IPS DF 6.9 (cell line): Measurements from ENCODE around the gene YPEL5.

Source experiments
- DNase-seq: peaks from one replicate; pipeline ENCODE4 v3.0.0-alpha.2; 2013; ENCODE audit warnings: low read depth, low spot score
- H3K27ac ChIP-seq: one replicate; pipeline ENCODE4 v1.5.1; 2013; ENCODE audit warnings: low read length, control low read depth
- H3K27me3 ChIP-seq: 2 replicates; pipeline ENCODE4 v1.6.1; 2013; ENCODE audit warnings: mild to moderate bottlenecking, low read length; ENCODE audit not compliant: control insufficient read depth, insufficient read depth
- H3K36me3 ChIP-seq: 2 replicates; pipeline ENCODE4 v1.6.1; 2013; ENCODE audit warnings: low read length; ENCODE audit not compliant: control insufficient read depth, insufficient read depth
- H3K4me1 ChIP-seq: 2 replicates; pipeline ENCODE4 v1.6.1; 2013; ENCODE audit warnings: low read length; ENCODE audit not compliant: control insufficient read depth, insufficient read depth
- H3K4me3 ChIP-seq: 2 replicates; pipeline ENCODE4 v1.5.1; 2013; ENCODE audit warnings: mild to moderate bottlenecking, low read length
- H3K9me3 ChIP-seq: 2 replicates; pipeline ENCODE4 v1.6.1; 2013; ENCODE audit warnings: low read length, inconsistent platforms; ENCODE audit not compliant: control insufficient read depth, insufficient read depth
- WGBS: extraction: QIAGEN DNeasy Blood & Tissue Kit; methylation state at CpG from one replicate; pipeline ENCODE4 v1.1.7; 2013; ENCODE audit warnings: mixed read lengths, missing lambda C conversion rate; ENCODE audit not compliant: insufficient read length, insufficient coverage; 5-methylcytosine and 5-hydroxymethylcytosine counted together

Gene YPEL5

DNA sequence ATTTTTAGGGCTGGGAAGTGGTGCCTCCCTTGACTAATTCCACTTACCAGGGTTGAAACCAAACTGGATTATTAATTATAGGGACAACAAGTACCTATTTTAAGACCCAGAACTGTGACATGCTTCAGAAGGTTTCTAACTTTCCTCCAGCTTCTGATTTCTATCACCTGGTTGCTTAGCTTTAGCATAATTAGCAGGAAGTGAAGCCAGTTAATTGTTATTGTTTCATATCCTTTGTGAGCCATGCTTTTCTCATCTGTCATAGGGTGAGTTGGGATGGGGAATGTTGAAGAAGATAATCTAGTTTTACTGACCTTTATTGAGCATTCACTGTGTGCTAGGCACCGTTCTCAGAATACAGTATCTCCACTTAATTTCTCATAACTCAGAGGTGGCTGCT is 3.2 kb downstream of the YPEL5 start:
- no peaks in the 10 kb centered on the region for H3K36me3 ChIP-seq

GRCh38 chr2:30150786-30151185 is 4.0 kb downstream of the YPEL5 start:
- Histone ChIP-seq H3K9me3 (no peaks in the 10 kb centered on the region), H3K27ac (no peak overlapping the region), H3K27me3 (no peaks in the 10 kb centered on the region), H3K4me3 (no peak overlapping the region), H3K4me1 (peaks cover 2% of the 10 kb centered on the region; the same call in 1 of the 2 replicates), H3K36me3 (no peaks in the 10 kb centered on the region)
- DNase-seq, result no peak
- WGBS, result no CpG with 5 or more reads among the region's 4 CpGs

More for the DNA sequence above, 3.2 kb downstream of the YPEL5 start:
- DNase-seq, result no peak
- Histone ChIP-seq H3K9me3 (no peaks in the 10 kb centered on the region), H3K4me1 (peaks cover 2% of the 10 kb centered on the region; the same call in 1 of the 2 replicates), H3K4me3 (no peak overlapping the region), H3K27ac (no peak overlapping the region), H3K27me3 (no peaks in the 10 kb centered on the region)
- WGBS, result no CpG with 5 or more reads among the region's 1 CpG

- Histone ChIP-seq H3K4me3 (no peak overlapping the region), H3K4me1 (peaks cover 2% of the 10 kb centered on the region; the same call in 1 of the 2 replicates), H3K27me3 (no peaks in the 10 kb centered on the region), H3K36me3 (no peaks in the 10 kb centered on the region), H3K9me3 (no peaks in the 10 kb centered on the region), H3K27ac (no peak overlapping the region)
- no peak for DNase-seq
- no CpG with 5 or more reads among the region's 1 CpG for WGBS
These were observed 5.6 kb downstream of the YPEL5 start for GRCh38 chr2:30152385-30152784.

GRCh38 chr2:30155202-30155601 is 8.4 kb downstream of the YPEL5 start:
- H3K4me1 ChIP-seq, result no peaks in the 10 kb centered on the region; the same call in 1 of the 2 replicates
- no peak overlapping the region for H3K4me3 ChIP-seq
- no peaks in the 10 kb centered on the region for H3K27me3 ChIP-seq
- no peaks in the 10 kb centered on the region; the same call in 1 of the 2 replicates for H3K36me3 ChIP-seq
- DNase-seq, result no peak
- no peak overlapping the region for H3K27ac ChIP-seq
- WGBS, result no CpG with 5 or more reads among the region's 2 CpGs
- H3K9me3 ChIP-seq, result no peaks in the 10 kb centered on the region

- H3K27me3 ChIP-seq, result no peaks in the 10 kb centered on the region
- no peaks in the 10 kb centered on the region; the same call in 1 of the 2 replicates for H3K36me3 ChIP-seq
- no peak overlapping the region for H3K4me3 ChIP-seq
- no peak overlapping the region for H3K27ac ChIP-seq
- no peaks in the 10 kb centered on the region for H3K4me1 ChIP-seq
- WGBS, result no CpG with 5 or more reads among the region's 3 CpGs
- DNase-seq, result no peak
- no peaks in the 10 kb centered on the region for H3K9me3 ChIP-seq
These were observed 9.3 kb downstream of the YPEL5 start for GRCh38 chr2:30155889-30156658.

DNA sequence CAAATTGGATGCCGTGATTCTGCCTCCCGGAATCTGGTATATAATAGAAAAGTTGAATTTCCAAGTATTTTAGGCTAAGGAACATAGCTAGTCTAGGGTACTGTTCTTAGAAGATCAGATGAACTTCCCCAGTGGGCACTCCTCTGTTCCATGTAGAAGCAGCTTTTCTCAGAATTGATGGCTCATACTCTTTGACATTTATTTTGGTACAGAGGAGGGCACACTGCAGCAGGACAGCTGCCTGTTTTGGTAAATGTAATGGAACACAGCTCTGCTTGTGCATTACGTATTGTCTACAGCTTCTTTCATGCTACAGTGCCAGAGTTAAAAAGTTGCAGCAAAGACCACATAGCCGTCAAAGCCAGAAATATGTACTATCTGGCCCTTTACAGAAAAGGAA is 10.8 kb downstream of the YPEL5 start:
- Histone ChIP-seq H3K27ac (no peak overlapping the region), H3K4me3 (no peak overlapping the region), H3K27me3 (no peaks in the 10 kb centered on the region), H3K4me1 (no peaks in the 10 kb centered on the region; the same call in 1 of the 2 replicates), H3K9me3 (no peaks in the 10 kb centered on the region), H3K36me3 (no peaks in the 10 kb centered on the region; the same call in 1 of the 2 replicates)
- no CpG with 5 or more reads among the region's 4 CpGs for WGBS
- DNase-seq, result no peak

GRCh38 chr2:30159766-30160165 is 13.0 kb downstream of the YPEL5 start:
- WGBS, result no CpG with 5 or more reads among the region's 2 CpGs
- H3K9me3 ChIP-seq, result no peaks in the 10 kb centered on the region
- no peak overlapping the region for H3K4me3 ChIP-seq
- no peak overlapping the region for H3K27ac ChIP-seq
- no peaks in the 10 kb centered on the region; the same call in 1 of the 2 replicates for H3K36me3 ChIP-seq
- no peaks in the 10 kb centered on the region; the same call in 1 of the 2 replicates for H3K4me1 ChIP-seq
- H3K27me3 ChIP-seq, result no peaks in the 10 kb centered on the region
- DNase-seq, result no peak

- Histone ChIP-seq H3K4me3 (no peak overlapping the region), H3K36me3 (no peaks in the 10 kb centered on the region; the same call in 1 of the 2 replicates), H3K27ac (no peak overlapping the region), H3K4me1 (no peaks in the 10 kb centered on the region; the same call in 1 of the 2 replicates), H3K9me3 (no peaks in the 10 kb centered on the region), H3K27me3 (no peaks in the 10 kb centered on the region)
- no CpG with 5 or more reads among the region's 7 CpGs for WGBS
- DNase-seq, result no peak
These were observed 15.3 kb downstream of the YPEL5 start for GRCh38 chr2:30161929-30162706.

GRCh38 chr2:30162806-30163205 is 16.0 kb downstream of the YPEL5 start:
- H3K9me3 ChIP-seq, result no peaks in the 10 kb centered on the region
- no peaks in the 10 kb centered on the region; the same call in 1 of the 2 replicates for H3K4me1 ChIP-seq
- DNase-seq, result no peak
- WGBS, result no CpG with 5 or more reads among the region's 2 CpGs
- H3K27me3 ChIP-seq, result no peaks in the 10 kb centered on the region
- H3K27ac ChIP-seq, result no peak overlapping the region
- H3K4me3 ChIP-seq, result no peak overlapping the region
- H3K36me3 ChIP-seq, result no peaks in the 10 kb centered on the region; the same call in 1 of the 2 replicates

DNA sequence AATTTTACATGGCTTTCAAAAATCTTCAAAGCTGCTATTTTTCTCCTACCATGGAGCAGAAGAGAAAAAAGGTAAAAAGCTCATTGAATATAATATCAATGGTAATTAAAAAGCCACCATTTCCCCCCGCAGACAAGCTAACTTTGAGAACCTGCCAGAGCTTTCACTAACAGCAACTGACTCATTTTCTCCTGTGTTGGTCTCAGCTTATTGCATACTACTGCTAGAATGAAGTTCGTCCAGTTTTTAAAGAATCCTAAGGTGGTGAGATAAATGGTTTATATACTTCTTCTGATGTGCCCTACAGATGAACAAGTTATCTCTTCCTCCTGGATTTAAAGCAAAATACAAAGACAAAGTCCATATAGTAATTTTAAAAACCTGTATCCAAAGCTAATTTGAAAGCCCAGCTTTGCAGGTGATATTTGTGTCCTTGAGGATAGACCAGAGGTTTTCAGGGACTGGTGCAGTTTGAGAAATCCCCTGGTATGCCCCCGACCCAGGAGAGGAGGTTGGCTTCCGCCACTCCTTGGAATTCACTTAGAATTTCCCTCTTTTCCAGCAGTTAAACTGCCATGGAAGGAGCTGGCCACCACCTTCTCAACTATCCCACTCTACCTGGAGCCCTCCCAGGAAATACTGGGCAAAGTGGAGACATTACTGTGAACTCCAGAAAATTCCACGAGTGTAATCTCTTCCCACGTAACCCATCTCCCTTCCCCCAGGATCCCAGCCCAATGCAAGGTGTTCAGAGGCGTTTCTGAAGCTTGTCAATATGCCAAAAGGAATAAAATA is 17.5 kb downstream of the YPEL5 start:
- no peak for DNase-seq
- WGBS, result no CpG with 5 or more reads among the region's 7 CpGs
- H3K27me3 ChIP-seq, result no peaks in the 10 kb centered on the region

More for the DNA sequence above, 17.5 kb downstream of the YPEL5 start:
- no peaks in the 10 kb centered on the region for H3K36me3 ChIP-seq
- H3K27ac ChIP-seq, result no peak overlapping the region
- no peaks in the 10 kb centered on the region for H3K9me3 ChIP-seq
- no peak overlapping the region for H3K4me3 ChIP-seq
- no peaks in the 10 kb centered on the region; the same call in 1 of the 2 replicates for H3K4me1 ChIP-seq
